HepG2 (cell line): Measurements from ENCODE around the gene ACTN1.

ENCODE experiments used
- CSRNP1 ChIP-seq: sonication (generic); formaldehyde crosslinking; IDR thresholded peaks from 2 replicates; pipeline ENCODE4 v1.8.1; 2023; ENCODE audit warnings: mild to moderate bottlenecking, missing genetic modification reagents
- CTCF ChIP-seq: sonication (generic); formaldehyde crosslinking; IDR thresholded peaks from 2 replicates; pipeline ENCODE4 v1.5.0; 2020; ENCODE audit warnings: mild to moderate bottlenecking, missing genetic modification reagents, moderate library complexity
- EZH2 ChIP-seq: conservative IDR thresholded peaks from 2 replicates; pipeline ENCODE4 v1.6.1; 2012; ENCODE audit warnings: mild to moderate bottlenecking, low read depth, low read length, moderate library complexity
- POLR2A ChIP-seq, 2 experiments: IDR thresholded peaks; 2 replicates each; pipeline ENCODE4 v1.6.1; 2011; ENCODE audit warnings: low read depth in 2 of 2, low read length in 2 of 2, mild to moderate bottlenecking in 1 of 2, moderate library complexity in 1 of 2; ENCODE audit not compliant: insufficient read depth in 1 of 2
- RFX5 ChIP-seq: IDR thresholded peaks from 2 replicates; pipeline ENCODE4 v1.6.1; 2011; ENCODE audit warnings: low read depth, low read length, improper control_type of control experiment
- SIX4 ChIP-seq: sonication (generic); formaldehyde crosslinking; IDR thresholded peaks from 2 replicates; pipeline ENCODE4 v1.4.0; 2020; ENCODE audit warnings: missing genetic modification reagents
- SP1 ChIP-seq, 2 experiments: fragments of 450-650 bp in 1 of 2; sonication (generic) in 1 of 2; formaldehyde crosslinking in 1 of 2; IDR thresholded peaks; 2 replicates each; pipeline versions ENCODE4 v1.4.0 to v1.6.1; 2016 to 2020; ENCODE audit warnings: missing genetic modification reagents in 1 of 2
- ZNF253 ChIP-seq: sonication (generic); formaldehyde crosslinking; IDR thresholded peaks from 2 replicates; pipeline ENCODE4 v1.8.0; 2022; ENCODE audit warnings: mild to moderate bottlenecking, missing genetic modification reagents, borderline replicate concordance
- ZNF264 ChIP-seq: sonication (generic); formaldehyde crosslinking; IDR thresholded peaks from 2 replicates; pipeline ENCODE4 v1.4.0; 2020; ENCODE audit warnings: missing genetic modification reagents

DNA sequence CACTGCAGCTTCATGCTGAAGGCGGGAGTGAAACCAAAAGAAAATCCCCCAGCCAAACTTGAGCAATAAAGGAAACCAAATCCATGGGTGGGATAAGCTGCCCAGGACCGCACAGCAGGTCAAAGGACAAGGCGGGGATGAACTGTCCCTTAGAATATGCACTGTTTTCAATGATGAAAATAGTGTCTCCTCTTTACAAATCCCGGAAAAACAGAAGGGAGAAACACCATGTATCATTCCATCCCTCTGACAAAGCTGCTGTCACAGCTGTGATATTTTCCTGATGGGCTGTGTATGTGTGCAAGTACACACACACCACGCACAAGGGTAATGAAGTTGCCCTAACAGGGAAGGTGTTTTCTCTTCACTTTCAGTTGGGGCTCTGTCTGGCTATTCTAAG lies 70.3 kb downstream of the ACTN1 start:
- TF ChIP-seq EZH2 (no peak), RFX5 (no peak), SIX4 (CRISPR knock-in tag) (no peak), ZNF264 (no peak), CTCF (no peak), SP1 (IDR thresholded peaks at IDR 0.05) (no peak), SP1 (CRISPR knock-in tag; IDR thresholded peaks at IDR 0.05) (no peak), POLR2A (IDR thresholded peaks at IDR 0.05; ENCODE audit: insufficient read depth in 1 of 2, low read depth in 2 of 2, low read length in 2 of 2) (no peak), CSRNP1 (no peak), ZNF253 (CRISPR knock-in tag) (no peak)
